ENCODE measurements around the gene APEH.

Gene APEH

GRCh38 chr3:49715611-49716121 is 41.5 kb downstream of the APEH start:
- DNase-seq, result peak; percentile 15

DNA sequence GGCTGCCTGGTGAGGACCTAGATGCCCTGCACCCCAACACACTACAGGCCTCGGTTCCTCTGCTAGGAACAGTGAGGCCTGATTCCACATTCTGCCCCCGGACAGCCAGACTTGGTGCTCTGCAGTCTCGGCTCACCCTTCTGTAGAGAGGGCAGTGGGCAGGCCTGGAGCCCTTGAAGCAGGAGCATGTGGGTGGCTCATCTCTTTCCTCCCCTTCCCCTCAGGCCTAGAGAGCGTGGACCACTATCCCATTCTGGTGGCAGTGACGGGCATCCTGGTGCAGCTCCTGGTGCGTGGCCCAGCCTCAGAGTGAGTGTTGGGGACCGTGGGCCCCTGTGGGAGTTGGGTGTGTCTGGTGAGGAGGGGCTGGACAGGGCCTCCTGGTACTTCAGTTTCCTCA is 42.0 kb downstream of the APEH start:
- DNase-seq, result no peak

- peak; percentile 4 for DNase-seq
Measured at GRCh38 chr3:49716691-49717210, 42.6 kb downstream of the APEH start.

DNA sequence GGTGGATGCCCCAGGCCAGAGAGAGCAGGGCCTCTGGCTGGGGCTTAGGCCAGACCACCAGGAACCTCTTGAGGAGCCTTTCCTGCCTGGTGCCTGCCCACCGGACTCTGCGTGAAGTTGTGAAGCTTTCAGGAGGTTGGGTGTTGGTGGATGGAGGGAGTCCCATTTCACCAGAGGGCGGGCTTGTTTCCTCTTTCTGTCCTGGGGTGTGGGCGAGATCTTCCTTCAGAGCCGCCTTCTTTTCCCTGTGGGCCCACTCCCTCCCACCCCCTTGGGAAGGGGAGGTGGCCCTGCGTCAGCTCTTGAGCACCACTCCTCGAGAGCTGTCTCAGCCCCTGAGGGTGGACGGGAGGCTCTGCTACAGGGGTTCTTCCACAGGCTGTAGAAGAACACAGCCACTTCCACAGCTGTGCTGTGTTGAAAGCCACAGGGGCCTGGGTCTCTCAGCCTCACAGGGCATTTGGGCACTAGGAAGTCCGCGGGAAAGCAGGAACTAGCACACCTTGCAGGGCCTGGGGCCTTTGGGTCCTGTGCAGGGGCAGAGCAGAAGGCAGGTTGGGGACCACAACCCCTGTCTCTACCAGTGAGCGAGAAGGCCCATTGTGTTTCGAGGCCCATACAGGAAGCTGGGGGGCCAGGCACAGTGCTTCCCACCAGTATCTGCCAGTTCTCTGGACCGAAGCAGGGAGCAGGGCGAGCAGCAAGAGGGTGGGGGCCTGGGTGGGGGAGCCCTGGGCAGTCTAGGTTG is 43.2 kb downstream of the APEH start:
- DNase-seq, result peak; percentile 13

DNA sequence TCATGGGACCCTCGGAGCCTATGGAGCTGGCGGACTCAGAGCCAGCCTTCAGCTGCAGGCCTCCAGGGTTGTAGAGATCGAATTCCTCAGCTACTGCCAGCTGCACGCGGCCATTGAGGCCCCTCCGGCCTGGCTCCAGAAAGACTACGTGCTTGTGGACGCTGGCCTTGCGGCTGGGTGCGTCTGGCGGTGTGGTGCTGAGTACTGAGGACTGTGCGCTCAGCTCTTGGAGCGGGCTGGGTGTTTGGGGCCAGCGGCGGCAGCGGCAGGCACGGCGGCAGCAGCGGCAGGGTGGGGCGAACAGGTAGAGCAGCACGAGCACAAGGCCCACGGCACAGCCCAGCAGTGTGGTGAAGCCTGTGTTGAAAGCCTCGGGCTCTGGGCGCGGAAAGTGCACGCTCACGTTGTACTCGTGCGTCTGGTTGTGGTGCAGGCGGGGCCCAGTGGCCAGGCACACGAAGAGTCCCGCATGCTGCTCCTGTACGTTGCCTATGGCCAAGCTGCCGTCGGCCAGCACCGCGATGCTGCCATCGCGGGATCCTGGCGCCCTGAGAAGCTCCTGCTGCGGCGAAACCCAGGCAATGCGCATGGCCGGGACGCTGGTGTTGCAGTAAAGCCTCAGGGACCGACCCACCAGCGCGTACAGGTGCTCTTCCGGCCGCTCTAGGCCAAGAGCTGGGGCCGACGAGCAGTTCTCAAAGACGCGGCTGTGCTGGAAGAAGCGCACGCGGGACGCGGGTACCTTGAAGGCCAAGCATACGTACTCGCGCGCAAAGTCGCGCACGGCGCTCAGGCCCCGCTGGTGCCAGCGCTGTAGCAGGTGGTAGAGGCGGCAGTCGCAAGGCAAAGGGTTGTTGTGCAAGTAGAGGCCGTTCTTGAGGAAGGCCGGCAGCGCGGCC is 44.1 kb downstream of the APEH start:
- no peak for DNase-seq

DNA sequence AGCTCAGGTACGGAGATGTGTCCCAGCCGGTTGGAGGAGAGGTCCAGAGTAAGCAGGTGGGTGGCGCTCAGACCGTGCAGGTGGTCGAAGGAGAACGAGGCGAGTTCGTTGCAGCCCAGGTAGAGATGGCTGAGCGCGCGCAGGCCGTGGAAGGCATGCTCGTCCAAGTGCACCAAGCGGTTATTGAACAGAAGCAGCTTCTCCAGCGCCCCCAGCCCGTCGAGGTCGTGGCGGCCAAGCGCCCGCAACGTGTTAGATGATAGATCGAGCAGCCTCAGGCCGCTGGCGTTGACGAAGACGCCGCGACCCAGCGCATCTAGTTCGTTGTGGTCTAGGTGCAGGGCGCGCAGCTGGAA is 44.7 kb downstream of the APEH start:
- no peak for DNase-seq

- peak; percentile 90 for DNase-seq
Measured at GRCh38 chr3:49719214-49719884, 45.2 kb downstream of the APEH start, which contains the start of gene AMIGO3. Gene AMIGO3 (minus strand): TSS chr3:49719684. CDS start chr3:49719465, 219 bp downstream.

- DNase-seq, result no peak
Measured at GRCh38 chr3:49720855-49721595, 46.9 kb downstream of the APEH start.

DNA sequence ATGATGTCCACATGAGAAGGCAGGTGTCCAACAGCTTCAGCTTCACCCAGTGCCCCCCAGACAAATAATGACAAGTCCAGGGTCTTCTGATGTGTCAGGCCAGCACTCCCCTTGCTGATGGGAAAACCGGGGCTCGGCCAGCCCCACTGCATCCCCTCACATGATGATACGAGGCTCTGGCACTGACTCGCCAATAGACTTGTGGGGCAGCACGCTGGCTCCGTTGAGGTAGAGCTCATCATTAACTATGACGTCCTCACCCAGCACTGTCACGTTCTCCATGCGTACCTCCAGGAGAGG is 47.4 kb downstream of the APEH start:
- no peak for DNase-seq

- peak; percentile 10 for DNase-seq
Measured at GRCh38 chr3:49721896-49722781, 48.0 kb downstream of the APEH start.

DNA sequence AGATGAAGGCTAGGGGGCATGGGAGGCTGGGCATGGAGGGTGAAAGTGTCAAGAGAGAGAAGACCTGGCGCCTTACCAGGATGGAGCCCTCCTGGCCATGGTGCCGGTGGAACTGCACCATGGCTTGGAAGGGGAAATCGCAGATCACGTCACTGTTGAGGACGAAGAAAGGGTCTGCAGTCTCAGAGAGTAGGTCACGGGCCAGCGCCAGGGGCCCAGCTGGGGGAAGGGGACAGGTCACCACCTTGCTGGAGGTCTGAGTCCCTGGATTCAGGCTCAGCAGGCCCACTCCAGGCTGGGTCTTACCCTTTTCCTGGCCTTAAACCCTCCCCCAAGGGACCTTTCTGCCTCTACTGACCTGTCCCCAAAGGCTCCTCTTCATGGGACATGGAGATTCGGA is 48.7 kb downstream of the APEH start:
- DNase-seq, result peak; percentile 15

DNA sequence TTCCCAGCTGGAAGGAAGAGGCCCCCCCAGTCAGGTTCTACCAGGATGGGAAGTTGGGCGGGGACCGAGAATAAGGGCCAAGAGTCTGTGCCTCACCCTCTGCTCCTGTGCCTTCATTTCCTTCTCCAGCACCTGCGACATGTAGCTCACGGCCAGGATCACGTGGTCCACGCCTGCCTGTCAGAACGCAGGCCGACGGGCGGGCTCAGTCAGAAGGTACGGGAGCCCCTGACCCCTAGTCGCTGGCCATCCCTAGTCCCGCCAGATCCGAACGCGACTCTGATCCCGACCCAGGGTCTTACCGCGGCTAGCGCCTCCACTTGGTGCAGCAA is 49.1 kb downstream of the APEH start:
- DNase-seq, result peak; percentile 63

- DNase-seq, result peak; percentile 94
Measured at GRCh38 chr3:49723628-49724551, 49.7 kb downstream of the APEH start, which contains the start of gene GMPPB. Gene GMPPB (minus strand): TSS chr3:49723951. CDS start chr3:49723726, 225 bp downstream.

GRCh38 chr3:49724586-49724985 is 50.4 kb downstream of the APEH start:
- peak; percentile 81 for DNase-seq

GRCh38 chr3:49725906-49726681 is 51.9 kb downstream of the APEH start:
- DNase-seq, result peak; percentile 5

- peak; percentile 17 for DNase-seq
Measured at GRCh38 chr3:49727154-49727923, 53.2 kb downstream of the APEH start.

DNA sequence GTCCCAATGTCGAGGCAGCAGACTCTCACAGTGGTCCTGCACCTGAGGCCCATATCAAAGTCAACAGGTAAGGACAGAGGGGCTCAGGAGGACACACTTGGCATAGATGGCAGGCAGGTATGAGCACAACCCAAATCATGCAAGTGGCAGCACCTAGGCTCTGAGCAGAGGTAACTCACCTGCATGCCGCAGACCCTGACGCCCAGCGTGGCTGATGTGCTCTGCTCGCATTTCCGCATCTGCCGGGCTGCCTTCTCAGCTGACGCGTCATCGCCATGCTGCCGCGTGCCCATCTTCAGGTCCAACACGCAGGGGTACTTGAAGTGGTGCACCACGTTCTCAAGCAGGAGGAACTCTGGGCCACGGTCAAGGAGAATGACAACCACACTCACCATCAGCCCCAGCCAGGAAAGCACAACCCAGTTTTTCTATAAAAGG is 53.8 kb downstream of the APEH start:
- peak; percentile 16 for DNase-seq

DNA sequence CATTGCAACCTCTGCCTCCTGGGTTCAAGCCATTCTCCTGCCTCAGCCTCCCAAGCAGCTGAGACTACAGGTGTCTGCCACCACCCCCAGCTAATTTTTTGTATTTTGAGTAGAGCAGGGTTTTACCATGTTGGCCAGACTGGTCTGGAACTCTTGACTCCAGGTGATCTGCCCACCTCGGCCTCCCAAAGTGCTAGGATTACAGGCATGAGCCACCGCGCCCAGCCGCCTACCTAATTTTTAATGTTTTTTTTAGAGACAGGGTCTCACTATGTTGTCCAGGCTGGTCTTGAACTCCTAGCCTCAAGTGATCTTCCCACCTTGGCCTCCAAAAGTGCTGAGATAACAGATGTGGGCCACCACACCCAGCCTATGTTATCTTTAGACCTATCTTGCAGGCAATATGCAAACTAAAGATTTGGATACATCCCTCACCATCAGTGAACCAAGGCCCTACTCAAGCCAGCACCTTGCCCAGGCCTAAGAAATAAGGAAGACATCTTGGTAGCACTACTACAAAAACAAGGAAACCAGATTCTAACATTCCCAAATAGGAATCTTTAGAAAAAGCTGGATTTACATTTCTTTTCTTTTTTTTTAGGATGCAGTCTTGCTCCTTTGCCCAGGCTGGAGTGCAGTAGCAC is 55.9 kb downstream of the APEH start:
- DNase-seq, result no peak
